NCI-H2196 treated with DMSO at 0.1 percent for 48 hours (cell line): Measurements from ENCODE around the gene EDIL3.

ENCODE experiments used
- DNase-seq: peaks from one replicate; lab custom pipeline; 2025; ENCODE audit not compliant: unreplicated experiment; lab: John Stamatoyannopoulos, UW

The EDIL3 gene

GRCh38 chr5:83919071-83920041 lies 465.3 kb downstream of the EDIL3 start:
- no peak for DNase-seq

GRCh38 chr5:83917261-83917908 lies 467.3 kb downstream of the EDIL3 start:
- no peak for DNase-seq

DNA sequence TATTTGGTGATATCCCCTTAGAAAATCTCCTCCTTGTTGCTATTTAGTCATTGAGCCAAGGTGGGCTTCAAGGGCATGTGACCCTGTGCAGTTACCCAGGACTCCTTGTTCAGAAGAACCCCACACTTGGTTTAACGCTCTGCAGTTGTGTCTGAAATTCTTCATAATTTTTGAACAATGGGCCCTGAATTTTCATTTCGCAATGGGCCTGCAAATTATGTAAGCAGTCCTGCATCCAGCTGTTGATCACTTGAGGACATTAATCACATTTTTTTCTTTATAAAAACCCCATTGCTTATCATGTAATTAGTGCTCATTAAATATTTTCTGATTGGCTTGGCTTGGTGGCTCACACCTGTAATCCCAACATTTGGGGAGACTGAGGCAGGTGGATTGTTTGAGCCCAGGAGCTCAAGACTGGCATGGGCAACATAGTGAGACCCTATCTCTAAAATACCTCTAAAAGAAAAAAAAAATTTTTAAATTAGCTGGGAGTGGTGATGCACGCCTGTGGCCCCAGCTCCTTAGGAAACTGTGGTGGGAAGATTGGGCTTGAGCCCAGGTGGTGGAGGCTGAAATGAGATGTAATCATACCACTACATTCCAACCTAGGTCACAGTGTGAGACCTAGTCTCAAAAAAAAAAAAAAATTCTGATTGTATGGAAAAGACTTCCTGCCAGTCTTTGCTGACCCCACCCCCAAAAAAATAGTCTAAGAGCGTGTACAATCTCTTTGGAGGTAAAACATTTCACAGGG lies 469.8 kb downstream of the EDIL3 start:
- DNase-seq: no peak

DNA sequence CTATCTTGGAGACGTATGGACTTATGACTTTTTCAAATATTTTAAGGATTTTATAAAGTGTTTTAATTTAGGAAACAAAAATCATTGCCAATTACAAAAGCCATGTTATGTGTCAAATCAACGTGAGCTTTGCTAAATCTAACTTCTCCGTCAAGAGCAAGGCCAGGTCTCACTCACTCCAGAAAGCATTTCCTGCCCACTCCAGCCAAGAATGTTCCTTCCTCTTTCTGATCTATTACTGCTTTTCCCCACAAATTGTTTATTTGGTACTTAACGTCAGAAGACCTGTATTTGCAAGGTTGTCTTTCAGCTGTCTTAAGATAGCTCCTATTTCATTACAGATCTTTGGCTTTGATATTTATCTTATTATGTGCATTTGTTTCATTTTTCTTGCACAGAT lies 470.5 kb downstream of the EDIL3 start:
- DNase-seq: no peak

- DNase-seq: no peak
These were observed 471.1 kb downstream of the EDIL3 start for GRCh38 chr5:83913593-83913992.

- no peak for DNase-seq
These were observed 473.2 kb downstream of the EDIL3 start for GRCh38 chr5:83911367-83911919.

GRCh38 chr5:83900306-83900705 lies 484.4 kb downstream of the EDIL3 start:
- DNase-seq: no peak

- no peak for DNase-seq
These were observed 485.2 kb downstream of the EDIL3 start for GRCh38 chr5:83899326-83899970.

DNA sequence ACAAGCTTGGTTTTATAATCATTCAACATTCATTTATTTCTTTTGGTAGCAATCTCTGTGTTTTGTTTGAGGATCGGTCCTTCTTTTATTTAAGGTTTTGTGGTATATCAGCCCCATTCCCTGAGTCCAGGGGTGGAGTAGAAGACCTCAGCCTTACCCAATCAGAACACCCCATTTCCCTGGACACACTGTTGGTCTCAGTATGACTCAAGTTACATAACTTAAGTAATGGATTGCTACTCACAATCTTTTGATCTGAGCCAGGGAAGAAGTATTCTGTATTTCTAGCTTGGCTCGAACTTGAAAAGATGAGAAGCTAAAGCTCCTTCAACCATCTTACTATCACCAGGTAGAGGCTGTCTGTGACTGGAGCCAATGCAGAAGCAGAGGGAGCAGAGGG lies 488.8 kb downstream of the EDIL3 start:
- no peak for DNase-seq

DNA sequence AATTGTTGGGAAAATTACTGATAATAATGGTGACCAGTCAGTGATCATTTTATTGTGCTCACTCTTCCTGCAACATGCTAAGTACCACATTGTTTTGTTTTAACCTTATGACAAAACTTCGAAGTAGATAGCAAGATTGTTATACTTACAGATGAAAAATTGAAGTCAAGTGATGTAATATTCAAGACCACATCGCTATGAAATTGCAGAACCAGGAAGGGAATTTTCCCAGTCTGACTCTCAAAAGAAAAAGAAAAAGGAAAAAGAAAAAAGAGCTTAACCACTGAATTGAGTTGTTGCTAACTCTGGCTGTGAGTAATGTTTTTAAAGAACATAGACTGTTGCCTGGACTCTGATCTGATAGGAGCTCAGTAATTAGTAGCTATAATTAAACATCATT lies 493.4 kb downstream of the EDIL3 start:
- no peak for DNase-seq
